ENCODE measurements around the gene PTPRCAP. TPM values are rescaled to one million over a fixed set of nuclear protein-coding genes. Genes with fewer than 3 reads are reported as not detected.

The PTPRCAP gene
- total and polyA plus RNA-seq, 10 of the 15 experiments (the other 5 are each of a cell fraction or from before 2014, with no cell fraction given) = 4.7 to 266 (median 125) TPM

DNA sequence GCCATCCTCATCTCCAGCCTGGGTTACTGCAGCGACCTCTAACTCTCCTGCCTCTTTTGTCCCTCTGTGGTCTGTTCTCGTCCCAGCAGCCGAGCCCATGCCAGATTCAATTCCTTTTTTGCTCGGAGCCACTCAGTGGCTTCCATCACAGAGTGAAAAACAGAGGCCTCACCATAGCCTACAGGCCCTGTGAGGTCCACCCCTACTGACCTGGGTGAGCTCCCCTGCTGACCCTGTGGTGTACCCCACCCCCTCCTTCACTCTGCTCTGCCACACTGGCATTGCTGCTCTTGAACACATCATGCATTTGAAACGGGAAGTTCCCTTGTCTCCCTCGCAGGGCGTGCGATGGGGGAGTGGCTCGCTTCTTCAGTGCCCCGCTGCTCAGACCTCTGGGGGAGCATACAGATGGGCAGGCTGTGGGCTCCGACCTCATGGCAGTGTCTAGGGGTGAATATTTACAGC lies 47.4 kb upstream of the PTPRCAP start:
- CTCF ChIA-PET = interaction anchor here (0.6 to 6.7 kb wide), 6 partner anchors 17 to 458 kb away, joined by 3 to 37 read pairs (median 7); partner anchors contain the start of genes PITPNM1, PPP1CA, PTPRCAP and TBC1D10C
- peaks cover 44% of the 10 kb centered on the region for H3K4me1 ChIP-seq (ENCODE audit: control insufficient read depth, insufficient read depth, low read length)
- RAD21 ChIA-PET (ENCODE audit: unreplicated experiment) = interaction anchor here (0.6 to 6.9 kb wide), 9 partner anchors 8 to 131 kb away, joined by 3 to 95 read pairs (median 5); partner anchors contain the start of genes PITPNM1, POLD4, PPP1CA and PTPRCAP
- H3K9ac ChIP-seq (ENCODE audit: control insufficient read depth, insufficient read depth, low read length) = peak overlapping the region; percentile 76
- intact Hi-C loops (cut with micrococcal nuclease; ENCODE audit: unreplicated experiment) (loop anchor here (2.0 to 10.0 kb wide), 2 partner anchors 48 to 220 kb away; partner anchors contain the start of genes GRK2 and PTPRCAP), in situ Hi-C loops (cut with MboI) (no loop called here)
- BruUV-seq (replicated peaks) = no TSS peak
- no peaks in the 10 kb centered on the region for H3K9me3 ChIP-seq (replicated peaks; ENCODE audit: control insufficient read depth, insufficient read depth, low read length)
- peaks cover 0 to 11% of the 10 kb centered on the region in 2 experiments; a peak in 3 of 4 replicates for H3K36me3 ChIP-seq (ENCODE audit: control insufficient read depth in 2 of 2, insufficient read depth in 2 of 2, low read length in 1 of 2)
- WGBS (ENCODE audit: insufficient coverage, insufficient replicate concordance, low lambda C conversion rate, missing lambda C conversion rate) = 0% methylated on average over 11 of the region's 11 CpGs
- H4K20me1 ChIP-seq (ENCODE audit: control insufficient read depth, insufficient read depth) = no peaks in the 10 kb centered on the region
- no peaks in the 10 kb centered on the region for H3K27me3 ChIP-seq (replicated peaks in 1 of 2; ENCODE audit: control insufficient read depth in 2 of 2, insufficient read depth in 2 of 2, low read length in 1 of 2)
- DNase-seq (ENCODE audit: low read depth, low spot score) (peak; percentile 76), FAIRE-seq (no peak), ATAC-seq (peak; percentile 47)
- peak overlapping the region; percentile 70 for H3K27ac ChIP-seq (ENCODE audit: control insufficient read depth, insufficient read depth)
- POLR2A ChIA-PET = interaction anchor here (0.5 to 6.8 kb wide), 20 partner anchors 13 to 441 kb away, joined by 3 to 112 read pairs (median 4); partner anchors contain the start of genes PITPNM1, POLD4, PPP1CA and PTPRCAP
- H3K4me3 ChIP-seq = peak overlapping the region; percentile 67
- H3K4me2 ChIP-seq (ENCODE audit: control insufficient read depth, insufficient read depth) = peak overlapping the region; percentile 80
- SMC1A ChIA-PET (ENCODE audit: uncharacterized antibody, unreplicated experiment) = interaction anchor here (1.0 to 6.2 kb wide), 9 partner anchors 17 to 132 kb away, joined by 3 to 43 read pairs (median 5); partner anchors contain the start of genes PITPNM1, POLD4, PPP1CA and PTPRCAP
- H3K79me2 ChIP-seq (ENCODE audit: control insufficient read depth, insufficient read depth, low read length) = peaks cover 33% of the 10 kb centered on the region
- H2AFZ ChIP-seq (ENCODE audit: control insufficient read depth, low read depth, low read length) = peak overlapping the region; percentile 49
- TF ChIP-seq SREBF1 (IDR thresholded peaks at IDR 0.05; ENCODE audit: low read length) (no peak), MYB (IDR thresholded peaks at IDR 0.05; ENCODE audit: borderline replicate concordance, low read depth, low read length) (no peak), GABPA (IDR thresholded peaks at IDR 0.05; ENCODE audit: low read depth) (no peak), RBBP5 (conservative IDR thresholded peaks at IDR 0.05) (no peak), ZNF207 (IDR thresholded peaks at IDR 0.05; ENCODE audit: borderline replicate concordance) (no peak), ZNF217 (IDR thresholded peaks at IDR 0.05) (no peak), ASH2L (IDR thresholded peaks at IDR 0.05; ENCODE audit: borderline replicate concordance, low read depth) (no peak), SRF (IDR thresholded peaks at IDR 0.05; ENCODE audit: low read depth in 2 of 2, low read length in 2 of 2) (no peak), ETV6 (conservative IDR thresholded peaks at IDR 0.05 in 1 of 2, IDR thresholded peaks at IDR 0.05 in 1 of 2; ENCODE audit: borderline replicate concordance in 1 of 2, low read depth in 1 of 2) (no peak; a peak in 1 of 4 replicates), ATF3 (IDR thresholded peaks at IDR 0.05; ENCODE audit: borderline replicate concordance, extremely low read depth, low read depth, low read length) (no peak), NKRF (conservative IDR thresholded peaks at IDR 0.05) (no peak), FOXK2 (IDR thresholded peaks at IDR 0.05) (no peak), JUNB (IDR thresholded peaks at IDR 0.05) (no peak), BMI1 (IDR thresholded peaks at IDR 0.05; ENCODE audit: borderline replicate concordance) (no peak), SREBF2 (IDR thresholded peaks at IDR 0.05; ENCODE audit: low read length) (no peak)
- TF ChIP-seq, protein P1, sequence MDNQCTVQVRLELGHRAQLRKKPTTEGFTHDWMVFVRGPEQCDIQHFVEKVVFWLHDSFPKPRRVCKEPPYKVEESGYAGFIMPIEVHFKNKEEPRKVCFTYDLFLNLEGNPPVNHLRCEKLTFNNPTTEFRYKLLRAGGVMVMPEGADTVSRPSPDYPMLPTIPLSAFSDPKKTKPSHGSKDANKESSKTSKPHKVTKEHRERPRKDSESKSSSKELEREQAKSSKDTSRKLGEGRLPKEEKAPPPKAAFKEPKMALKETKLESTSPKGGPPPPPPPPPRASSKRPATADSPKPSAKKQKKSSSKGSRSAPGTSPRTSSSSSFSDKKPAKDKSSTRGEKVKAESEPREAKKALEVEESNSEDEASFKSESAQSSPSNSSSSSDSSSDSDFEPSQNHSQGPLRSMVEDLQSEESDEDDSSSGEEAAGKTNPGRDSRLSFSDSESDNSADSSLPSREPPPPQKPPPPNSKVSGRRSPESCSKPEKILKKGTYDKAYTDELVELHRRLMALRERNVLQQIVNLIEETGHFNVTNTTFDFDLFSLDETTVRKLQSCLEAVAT (IDR thresholded peaks at IDR 0.05) = no peak; the same call in 1 of the 2 replicates
- TF ChIP-seq, protein P2, sequence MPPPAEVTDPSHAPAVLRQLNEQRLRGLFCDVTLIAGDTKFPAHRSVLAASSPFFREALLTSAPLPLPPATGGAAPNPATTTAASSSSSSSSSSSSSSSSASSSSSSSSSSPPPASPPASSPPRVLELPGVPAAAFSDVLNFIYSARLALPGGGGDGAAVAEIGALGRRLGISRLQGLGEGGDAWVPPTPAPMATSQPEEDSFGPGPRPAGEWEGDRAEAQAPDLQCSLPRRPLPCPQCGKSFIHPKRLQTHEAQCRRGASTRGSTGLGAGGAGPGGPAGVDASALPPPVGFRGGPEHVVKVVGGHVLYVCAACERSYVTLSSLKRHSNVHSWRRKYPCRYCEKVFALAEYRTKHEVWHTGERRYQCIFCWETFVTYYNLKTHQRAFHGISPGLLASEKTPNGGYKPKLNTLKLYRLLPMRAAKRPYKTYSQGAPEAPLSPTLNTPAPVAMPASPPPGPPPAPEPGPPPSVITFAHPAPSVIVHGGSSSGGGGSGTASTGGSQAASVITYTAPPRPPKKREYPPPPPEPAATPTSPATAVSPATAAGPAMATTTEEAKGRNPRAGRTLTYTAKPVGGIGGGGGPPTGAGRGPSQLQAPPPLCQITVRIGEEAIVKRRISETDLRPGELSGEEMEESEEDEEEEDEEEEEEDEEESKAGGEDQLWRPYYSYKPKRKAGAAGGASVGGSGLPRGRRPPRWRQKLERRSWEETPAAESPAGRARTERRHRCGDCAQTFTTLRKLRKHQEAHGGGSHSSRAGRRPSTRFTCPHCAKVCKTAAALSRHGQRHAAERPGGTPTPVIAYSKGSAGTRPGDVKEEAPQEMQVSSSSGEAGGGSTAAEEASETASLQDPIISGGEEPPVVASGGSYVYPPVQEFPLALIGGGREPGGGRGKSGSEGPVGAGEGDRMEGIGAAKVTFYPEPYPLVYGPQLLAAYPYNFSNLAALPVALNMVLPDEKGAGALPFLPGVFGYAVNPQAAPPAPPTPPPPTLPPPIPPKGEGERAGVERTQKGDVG (CRISPR knock-in tag; IDR thresholded peaks at IDR 0.05) = no peak

All from GM12878 (cell line).